ENCODE measurements around the gene CACNB1.
"Not testable (repeated sequence)": the region's sequence is repeated elsewhere in the genome, so short reads cannot be mapped to it uniquely, and the experiment has no call there.

The CACNB1 gene

DNA sequence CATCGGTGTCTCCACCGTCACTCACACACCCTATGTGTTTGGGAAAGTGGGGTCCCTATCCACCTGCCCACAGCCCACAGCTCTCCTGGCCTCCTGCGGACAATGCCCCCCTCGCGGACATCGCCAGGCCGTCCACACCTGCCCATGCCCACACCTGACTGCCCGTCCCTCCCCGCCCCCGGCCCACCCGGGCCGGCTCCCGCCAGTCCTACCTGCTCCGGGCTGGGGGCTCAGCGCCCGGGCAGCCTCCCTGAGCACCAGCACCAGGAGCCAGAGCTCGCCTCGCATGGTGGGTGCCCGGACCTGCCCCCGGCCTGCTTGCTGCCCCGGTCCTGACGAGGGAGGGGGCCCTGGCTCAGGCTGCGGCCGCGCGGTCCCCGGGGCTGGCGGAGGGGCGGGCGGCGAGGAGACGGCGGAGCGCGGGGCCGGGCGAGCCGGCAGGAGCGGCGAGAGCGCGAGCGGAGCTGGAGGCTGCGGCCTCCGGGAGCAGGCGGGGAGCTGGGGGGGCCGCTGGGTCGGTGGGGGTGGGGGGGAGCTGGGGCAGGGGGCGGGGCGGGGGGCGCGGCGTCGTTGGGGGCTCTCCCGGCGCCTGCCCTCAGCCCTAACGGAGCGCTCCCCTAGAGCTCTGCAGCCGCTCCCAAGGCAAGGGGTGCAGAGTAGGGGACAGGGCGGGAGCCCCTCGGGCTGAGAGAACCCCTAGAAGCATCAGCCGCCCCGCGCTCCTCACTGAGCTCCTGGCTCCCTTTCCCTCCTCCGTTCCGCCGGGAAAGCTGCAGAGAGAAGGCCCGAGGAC, 46.1 kb downstream of the CACNB1 start, which contains the start of gene PLXDC1:
TSS of gene PLXDC1 (minus strand) at position 488 of the 793 bp plus-strand sequence. CDS start at position 288, 200 bp downstream.
- no peak for DNase-seq (ENCODE audit: low read depth in 2 of 2)

DNA sequence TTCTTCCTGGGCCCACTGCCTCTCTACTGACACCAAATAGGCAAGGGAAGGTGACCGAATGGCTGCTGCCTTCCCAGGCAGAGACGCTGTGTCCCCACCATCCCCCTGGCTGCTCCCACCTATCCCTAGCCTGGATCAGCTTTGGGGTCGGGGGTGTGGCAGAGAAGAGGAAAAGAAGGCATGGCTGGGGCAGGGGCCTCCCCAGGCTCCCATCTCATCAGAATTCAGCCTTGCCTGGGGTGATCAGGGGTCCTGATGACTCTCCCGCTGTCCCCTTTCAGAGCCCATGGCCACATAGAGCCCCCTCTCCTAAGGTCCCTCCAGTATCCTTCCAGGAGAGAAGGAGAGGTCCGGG, 46.7 kb downstream of the CACNB1 start:
- DNase-seq (ENCODE audit: low read depth in 2 of 2), result no peak

DNA sequence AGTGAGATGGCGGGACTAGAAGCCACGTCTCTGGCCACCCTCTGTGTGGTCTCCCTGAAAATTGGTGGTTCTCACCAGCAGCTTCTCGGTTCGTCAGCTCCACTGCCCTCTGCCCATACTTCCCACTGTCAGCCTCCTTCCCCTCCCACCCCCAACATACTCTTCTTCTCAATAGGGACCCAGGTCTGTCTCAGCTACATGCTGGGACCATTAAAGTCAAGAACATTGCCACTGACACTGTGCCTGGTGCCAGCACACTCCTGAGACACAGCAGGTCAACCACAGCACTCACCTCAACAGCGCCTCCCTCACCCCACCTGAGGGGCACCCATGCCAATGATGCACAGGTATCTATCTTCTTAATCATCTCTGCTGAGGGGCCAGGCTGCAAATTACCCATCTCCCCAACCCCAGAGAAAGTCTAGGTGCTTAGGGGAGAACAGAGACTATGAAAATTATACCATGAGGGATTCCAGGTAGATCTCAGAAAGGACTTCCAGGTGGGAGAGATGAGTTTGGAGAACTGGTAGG, 47.3 kb downstream of the CACNB1 start:
- DNase-seq (ENCODE audit: low read depth in 2 of 2), result no peak

DNA sequence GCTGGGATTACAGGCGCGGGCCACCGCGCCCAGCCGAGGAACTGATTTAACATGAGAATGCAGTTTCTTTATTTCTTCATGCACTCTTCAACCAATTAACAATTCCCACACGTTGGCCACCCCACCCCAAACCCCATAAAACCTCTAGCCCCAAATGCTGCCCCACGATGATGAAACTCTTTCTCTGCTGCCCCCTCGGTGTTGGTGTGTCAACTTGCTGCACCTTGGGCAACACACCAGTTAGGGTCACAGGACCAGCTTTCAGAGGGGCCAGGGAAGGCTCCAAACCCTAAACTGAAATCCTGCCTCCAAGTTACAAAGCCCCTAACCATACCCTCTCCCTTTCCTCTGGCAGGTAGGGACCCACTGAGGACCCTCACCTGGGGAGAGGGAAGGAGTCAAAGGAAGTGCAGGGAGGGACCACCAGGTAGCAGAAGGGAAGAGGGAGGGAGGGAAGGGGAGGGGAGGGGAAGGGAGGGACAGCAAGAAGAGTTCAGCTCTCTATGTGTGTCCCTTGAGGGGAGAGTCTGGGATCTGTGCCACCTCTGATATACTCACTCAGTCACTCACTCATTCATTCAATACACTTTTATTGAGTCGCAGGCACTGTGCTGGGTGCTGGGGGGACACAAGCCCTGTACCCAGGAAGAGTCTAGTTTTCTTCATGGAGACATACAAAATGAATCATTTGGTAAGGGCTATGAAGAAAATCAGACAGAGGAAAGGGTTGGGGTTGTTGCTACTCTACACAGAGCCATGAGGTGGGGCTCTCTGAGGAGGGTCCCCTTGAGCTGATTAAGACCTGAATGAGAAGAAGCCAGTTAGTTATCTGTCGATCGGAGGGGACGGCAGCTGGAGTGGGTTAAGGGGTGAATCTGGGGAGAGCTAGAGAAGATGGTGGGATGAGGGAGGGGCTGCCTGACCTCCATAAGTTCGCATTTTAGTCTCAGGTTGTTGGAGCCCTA, 50.0 kb downstream of the CACNB1 start:
- no peak for DNase-seq (ENCODE audit: low read depth in 2 of 2)

DNA sequence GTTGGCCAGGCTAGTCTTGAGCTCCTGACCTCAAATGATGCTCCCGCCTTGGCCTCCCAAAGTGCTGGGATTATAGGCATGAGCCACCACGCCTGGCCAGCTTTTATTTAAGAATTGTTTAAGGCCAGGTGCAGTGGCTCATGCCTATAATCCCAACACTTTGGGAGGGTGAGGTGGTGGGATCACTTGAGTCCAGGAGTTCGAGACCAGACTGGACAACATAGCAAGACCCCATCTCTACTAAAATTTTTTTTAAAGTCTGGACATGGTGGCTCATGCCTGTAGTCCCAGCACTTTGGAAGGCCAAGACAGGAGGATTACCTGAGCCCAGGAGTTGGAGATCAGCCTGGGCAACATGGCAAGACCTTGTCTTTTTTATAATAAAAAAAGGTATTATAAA, 51.2 kb downstream of the CACNB1 start:
- no peak for DNase-seq (ENCODE audit: low read depth in 2 of 2)

DNA sequence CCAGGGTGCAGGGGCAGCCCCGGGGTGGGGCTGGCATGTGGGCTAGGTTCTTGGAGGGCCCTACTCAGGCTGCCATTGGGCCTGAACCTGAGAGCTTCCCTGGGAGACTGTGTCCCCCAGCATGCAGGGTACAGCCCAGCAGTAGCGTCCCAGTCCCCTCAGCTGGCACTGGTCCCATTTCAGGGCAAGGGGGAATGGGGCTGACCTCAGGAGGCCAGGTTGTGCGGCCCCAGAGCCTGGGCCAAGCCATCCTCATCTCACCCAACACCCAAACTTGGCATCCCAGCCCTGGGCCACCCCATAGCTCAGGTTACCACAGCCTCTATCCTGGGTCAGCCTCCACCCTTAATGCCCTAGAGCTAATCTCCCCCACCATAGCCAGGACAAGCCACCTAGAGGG, 52.3 kb downstream of the CACNB1 start:
- no peak for DNase-seq (ENCODE audit: low read depth in 2 of 2)

DNA sequence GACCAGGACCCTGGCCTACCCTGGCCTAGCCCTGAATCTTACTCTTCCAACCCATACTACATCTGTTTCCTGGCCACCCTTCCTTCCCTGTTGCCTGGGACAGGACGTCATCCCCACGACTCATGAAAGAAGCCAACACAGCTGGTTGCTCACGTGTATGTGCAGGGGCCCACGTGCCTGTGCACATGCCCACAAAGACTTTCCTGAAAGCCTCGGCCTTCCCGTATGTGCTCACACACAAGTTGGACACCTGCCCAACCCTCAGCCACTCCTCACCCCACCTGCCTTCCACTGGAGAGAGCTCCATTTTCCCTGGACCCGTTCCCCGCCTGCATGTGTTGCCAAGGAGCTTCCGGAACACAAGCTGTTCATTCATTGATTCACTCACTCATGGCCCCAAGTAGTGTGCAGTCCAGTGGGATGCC, 53.0 kb downstream of the CACNB1 start:
- no peak for DNase-seq (ENCODE audit: low read depth in 2 of 2)

DNA sequence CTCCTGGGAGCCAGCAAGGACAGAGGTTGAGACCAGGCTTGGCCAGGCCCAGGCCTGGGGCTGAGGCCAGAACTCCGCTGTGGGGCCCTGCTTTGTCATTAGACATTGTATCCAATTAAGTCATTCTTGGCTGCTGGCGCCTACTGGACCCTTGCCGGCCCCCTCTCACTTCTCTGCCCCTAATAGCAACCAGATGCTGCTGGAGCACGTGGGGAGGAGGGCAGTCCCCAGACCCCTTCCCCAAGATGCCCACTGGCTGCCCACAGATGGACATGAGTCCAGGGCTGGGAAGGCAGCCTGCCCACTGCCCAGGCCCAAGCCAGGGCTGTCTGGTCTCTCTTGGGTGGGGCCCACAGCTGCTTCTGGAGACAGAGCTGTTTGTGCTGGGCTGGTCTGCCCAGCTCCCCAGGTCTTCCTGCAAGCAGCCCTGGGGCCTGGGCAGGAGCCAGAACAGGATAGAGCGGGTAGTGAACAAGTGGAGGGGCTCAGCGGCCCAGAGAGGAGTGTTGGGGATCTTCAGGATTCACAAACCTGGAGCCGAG, 53.8 kb downstream of the CACNB1 start:
- DNase-seq (ENCODE audit: low read depth in 2 of 2), result no peak

DNA sequence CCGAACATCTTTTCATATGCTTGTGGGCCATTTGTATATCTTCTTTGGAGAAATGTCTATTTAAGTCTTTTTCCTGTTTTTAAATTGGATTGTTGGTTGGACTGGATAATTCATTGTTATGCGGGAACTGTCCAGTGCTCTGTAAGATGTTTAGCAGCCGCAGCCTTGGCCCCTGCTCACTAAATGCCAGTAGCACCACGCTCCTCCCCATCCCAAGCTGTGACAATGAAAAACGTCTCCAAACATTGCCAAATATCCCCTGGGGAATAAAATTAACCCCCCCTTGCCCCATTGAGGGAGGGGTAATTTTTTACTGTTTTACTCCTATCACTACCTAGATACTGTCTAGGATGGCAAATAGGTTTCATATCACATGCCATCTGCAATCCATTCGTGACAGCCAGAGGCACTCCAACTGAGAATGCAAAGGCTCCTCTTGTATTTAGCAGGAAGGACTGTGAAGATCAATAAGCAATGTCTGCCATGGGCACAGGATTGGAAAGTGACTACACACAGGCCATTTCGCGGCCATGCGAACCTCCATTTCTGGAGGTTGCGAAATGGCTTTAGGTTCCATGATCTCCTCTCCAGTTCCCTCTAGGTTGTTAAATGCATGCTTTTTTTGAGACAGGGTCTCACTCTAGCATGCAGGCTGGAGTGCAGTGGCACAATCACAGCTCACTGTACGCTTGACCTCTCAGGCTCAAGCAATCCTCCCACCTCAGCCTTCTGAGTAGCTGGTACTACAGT, 55.4 kb downstream of the CACNB1 start:
- no peak for DNase-seq (ENCODE audit: low read depth in 2 of 2)

DNA sequence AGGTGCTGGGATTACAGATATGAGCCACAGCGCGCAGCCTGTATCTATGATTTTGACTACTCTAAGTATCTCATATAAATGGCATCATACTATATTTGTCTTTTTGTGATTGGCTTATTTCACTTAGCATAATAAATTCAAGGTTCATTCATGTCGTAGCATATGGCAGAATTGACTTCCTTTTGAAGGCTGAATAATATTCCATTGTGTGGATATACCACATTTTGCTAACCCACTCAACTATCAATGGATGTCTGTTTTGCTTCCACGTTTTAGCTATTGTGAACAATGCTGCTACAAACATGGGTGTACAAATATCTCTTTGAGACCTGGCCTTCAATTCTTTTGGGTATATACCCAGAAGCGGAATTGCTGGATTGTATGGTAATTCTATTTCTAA, 56.2 kb downstream of the CACNB1 start:
- no peak for DNase-seq (ENCODE audit: low read depth in 2 of 2)

DNA sequence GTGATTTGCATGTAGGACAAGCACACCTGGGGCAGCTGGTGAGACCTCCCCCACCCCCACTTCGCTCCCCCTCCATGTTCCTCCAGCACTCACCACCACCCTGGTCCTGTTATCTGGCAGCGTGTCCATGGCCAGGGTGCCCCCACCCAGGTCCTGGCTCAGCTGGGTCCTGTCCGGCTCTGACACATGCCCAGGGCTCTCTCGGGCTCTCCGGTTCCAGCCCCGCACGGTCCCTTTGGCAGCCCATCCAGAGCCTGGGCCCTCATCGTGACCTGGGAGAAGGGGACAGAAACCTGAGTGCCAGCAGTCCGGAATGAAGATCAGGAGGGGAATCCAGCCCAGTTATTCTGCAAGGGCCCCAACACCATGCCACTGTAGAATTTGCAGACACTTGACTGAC, 57.9 kb downstream of the CACNB1 start:
- DNase-seq (ENCODE audit: low read depth in 2 of 2), result no peak

DNA sequence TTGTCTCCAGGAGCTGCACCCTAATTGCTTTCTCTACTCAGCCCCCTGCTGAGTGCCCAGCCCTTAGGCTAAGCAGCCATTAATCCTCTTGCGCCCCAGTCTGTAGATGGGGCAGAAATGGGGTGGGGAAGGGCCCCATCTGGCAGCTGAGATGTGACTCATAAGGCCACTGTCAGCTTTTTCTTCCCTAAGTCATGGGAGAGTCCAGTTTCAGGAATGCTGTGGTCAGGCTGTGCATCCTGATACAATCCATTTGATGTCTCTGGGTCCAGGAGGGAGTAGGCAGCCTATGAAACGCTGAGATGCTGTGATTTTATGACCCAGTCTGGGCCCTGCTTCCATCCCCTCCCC, 58.3 kb downstream of the CACNB1 start:
- no peak for DNase-seq (ENCODE audit: low read depth in 2 of 2)

DNA sequence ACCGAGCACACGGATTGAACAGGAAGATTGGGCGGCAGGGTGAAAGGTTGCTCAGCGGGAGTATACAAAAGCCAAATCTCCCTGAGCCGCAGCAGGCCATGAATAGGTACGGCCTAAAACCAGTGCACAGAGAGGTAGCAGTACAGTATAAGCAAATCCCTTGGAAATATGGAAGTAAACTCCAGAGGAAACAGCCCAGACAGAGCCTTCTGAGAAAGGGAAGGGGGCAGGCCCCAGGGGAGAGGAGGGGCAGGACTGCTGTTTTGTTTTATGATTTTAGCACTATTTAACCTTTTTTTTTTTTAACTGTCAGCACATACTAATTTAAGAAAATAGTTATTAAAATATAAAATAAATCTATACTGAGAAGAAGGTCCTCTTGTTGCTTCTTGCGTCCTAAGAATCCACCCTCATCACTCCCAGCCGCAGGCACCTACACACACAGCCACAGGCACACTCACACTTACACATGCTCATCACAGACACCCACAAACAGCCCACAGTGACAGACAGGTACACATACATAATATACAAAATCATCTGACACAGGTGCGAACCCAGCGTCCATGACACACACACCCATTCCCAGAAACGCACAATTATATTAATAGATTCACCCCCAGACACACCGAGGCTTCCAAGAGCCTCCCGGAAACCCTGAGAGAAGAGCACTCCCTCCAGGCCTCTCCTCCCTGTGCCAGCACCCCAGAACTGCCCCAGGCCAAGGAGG, 58.9 kb downstream of the CACNB1 start:
- no peak for DNase-seq (ENCODE audit: low read depth in 2 of 2)

DNA sequence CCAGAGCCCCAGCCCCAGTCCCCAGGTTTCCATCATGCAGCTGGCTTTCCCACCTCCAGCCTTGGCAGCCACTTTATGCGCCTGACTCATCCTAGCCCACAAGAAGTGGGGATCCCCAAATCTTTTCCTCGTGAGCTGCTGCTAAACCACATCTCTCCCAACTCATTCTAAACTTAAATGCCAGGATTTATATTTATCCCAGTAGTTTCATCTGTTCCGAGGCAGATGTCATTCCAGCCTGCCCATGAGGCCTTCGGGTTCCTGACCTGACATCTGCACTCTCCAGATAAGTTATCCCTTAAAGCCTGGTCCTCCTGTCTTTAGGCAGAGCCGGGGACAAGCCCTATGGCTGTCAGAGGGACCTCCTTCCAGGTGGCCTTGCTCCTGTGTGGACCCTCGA, 62.6 kb downstream of the CACNB1 start:
- no peak for DNase-seq (ENCODE audit: low read depth in 2 of 2)

DNA sequence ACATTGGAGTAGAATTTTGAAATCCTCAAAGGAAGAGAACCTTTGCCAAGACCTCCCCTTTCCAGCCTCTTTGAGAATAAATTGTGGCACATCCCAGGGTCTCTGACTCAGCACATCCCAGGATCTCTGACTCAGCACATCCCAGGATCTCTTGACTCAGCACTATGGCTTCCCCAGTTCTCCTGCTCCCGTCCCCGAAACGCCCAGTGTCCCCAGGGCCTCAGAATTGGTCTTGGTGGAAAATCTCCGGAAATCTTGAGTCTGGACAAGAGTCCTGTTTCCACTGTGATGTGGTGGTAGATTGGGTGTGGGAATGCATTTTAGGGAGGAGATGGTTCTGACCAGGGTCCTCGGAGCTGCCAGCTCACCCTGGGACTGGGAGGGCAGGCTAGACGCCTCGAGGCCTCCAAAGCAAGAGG, 65.3 kb downstream of the CACNB1 start:
- DNase-seq (ENCODE audit: low read depth in 2 of 2), result no peak

DNA sequence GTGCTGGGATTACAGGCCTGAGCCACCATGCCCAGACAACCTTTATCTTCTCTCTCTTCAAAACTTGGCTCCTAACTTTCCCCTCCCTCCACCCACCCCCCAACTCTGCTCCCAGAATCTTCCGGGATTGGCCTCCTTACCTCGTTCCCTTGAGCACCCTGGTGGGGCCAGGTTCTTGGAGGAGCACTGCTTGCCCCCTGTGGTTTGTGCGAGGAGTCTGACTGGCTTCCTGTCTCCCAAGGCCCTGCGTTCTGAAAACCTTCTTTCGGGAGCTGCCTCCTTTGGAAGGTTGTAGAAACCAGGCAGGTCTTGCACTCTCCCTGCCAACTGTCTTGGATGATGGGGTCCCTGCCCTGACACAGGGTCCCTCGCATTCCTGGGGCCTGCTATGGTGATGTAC, 65.9 kb downstream of the CACNB1 start:
- DNase-seq (ENCODE audit: low read depth in 2 of 2), result no peak

DNA sequence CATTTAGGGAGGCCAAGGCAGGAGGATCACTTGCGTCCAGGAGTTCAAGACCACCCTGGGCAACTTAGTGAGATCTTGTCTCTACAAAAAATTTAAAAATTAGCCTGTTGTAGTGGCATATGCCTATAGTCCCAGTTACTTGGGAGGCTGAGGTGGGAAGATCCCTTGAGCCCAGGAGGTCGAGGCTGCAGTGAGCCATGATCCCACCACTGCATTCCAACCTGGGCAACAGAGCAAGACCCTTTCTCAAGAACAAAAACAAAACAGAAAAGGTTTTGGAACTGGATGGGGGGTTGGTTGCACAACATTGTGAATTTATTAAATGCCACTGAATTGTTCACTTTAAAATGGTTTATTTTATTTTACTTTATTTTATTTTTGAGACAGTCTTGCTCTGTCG, 67.3 kb downstream of the CACNB1 start:
- no peak for DNase-seq (ENCODE audit: low read depth in 2 of 2)

DNA sequence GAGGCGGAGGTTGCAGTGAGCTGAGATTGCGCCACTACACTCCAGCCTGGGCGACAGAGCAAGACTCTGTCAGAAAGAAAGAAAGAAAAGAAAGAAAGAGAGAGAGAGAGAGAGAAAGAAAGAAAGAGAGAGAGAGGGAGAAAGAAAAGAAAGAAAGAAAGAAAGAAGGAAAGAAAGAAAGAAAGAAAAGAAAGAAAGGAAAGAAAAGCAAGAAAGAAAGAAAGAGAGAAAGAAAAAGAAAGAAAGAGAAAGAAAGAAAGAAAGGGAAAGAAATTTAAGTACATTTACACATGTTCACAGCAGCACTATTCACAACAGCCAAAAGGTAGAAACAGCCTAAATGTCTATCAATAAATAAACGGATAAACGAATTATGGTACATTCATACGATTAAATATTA, 67.9 kb downstream of the CACNB1 start:
- DNase-seq (ENCODE audit: low read depth in 2 of 2), result not testable (repeated sequence)

DNA sequence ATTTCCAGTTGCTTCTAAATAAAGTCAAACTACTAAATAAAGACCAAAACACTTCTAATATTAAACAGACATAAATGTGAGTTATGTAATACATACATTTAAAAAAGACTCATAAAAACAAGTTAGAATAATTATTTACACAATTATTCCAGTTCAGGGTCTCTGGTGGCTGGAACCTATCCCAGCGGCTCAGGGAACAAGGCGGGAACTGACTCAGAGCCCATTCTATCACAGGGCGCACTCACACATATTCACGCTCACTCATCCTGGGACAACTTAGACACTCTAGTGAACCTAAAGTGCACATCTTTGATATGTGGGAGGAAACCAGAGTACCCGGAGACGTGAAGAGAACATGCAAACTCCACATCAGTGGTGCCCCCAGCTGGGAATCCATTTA, 71.0 kb downstream of the CACNB1 start:
- no peak for DNase-seq (ENCODE audit: low read depth in 2 of 2)

DNA sequence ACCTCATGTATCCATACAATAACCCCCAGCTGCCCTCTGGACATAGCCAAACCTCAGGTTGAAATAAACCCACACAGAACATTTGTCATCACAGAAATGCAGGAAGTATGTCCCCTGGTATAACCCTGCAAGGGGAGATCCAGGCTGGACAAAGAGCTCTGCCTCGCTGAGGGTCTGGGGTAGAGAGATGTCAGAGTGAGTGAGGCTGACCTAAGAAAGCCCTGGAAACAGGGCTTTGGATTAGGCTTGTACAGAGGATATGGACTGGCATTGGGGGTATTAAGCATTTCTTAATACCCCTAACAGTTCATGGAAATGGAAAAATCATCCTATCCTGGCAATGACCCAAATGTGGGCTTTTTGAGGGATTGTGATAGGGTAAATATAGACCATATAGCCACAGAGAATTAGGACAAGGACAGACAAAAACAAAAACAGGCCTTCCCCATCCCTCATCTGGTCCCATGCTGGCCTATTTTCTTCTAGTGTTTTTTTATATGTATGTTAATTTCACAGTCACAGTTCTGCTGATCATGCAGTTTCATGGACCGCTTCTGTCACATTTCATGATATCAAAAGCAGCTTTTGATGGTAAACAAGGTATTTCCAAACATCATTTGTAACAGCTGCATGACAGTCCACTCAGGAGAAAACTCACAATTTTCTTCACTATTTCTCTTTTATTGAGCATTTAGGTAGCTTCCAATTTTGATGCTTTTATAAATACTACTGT, 72.2 kb downstream of the CACNB1 start:
- no peak for DNase-seq (ENCODE audit: low read depth in 2 of 2)
